Measurements from ENCODE around the gene ATP10A.
"Not testable (repeated sequence)": the region's sequence is repeated elsewhere in the genome, so short reads cannot be mapped to it uniquely, and the experiment has no call there.

The ATP10A gene

GRCh38 chr15:25882466-25882865, 19.3 kb upstream of the ATP10A start:
- no peak for DNase-seq (ENCODE audit: low read depth in 2 of 2)

- not testable (repeated sequence) for DNase-seq (ENCODE audit: low read depth in 2 of 2)
Measured at GRCh38 chr15:25880877-25881276, 17.8 kb upstream of the ATP10A start.

GRCh38 chr15:25880411-25880810, 17.3 kb upstream of the ATP10A start:
- DNase-seq (ENCODE audit: low read depth in 2 of 2): no peak

GRCh38 chr15:25879438-25879837, 16.3 kb upstream of the ATP10A start:
- no peak for DNase-seq (ENCODE audit: low read depth in 2 of 2)

- no peak for DNase-seq (ENCODE audit: low read depth in 2 of 2)
Measured at GRCh38 chr15:25877681-25878080, 14.6 kb upstream of the ATP10A start.

- no peak for DNase-seq (ENCODE audit: low read depth in 2 of 2)
Measured at GRCh38 chr15:25876231-25877140, 13.4 kb upstream of the ATP10A start.

- no peak for DNase-seq (ENCODE audit: low read depth in 2 of 2)
Measured at GRCh38 chr15:25875566-25875965, 12.4 kb upstream of the ATP10A start.

- DNase-seq (ENCODE audit: low read depth in 2 of 2): no peak
Measured at GRCh38 chr15:25874379-25874778, 11.3 kb upstream of the ATP10A start.

GRCh38 chr15:25871403-25871802, 8.3 kb upstream of the ATP10A start:
- DNase-seq (ENCODE audit: low read depth in 2 of 2): no peak

GRCh38 chr15:25870938-25871337, 7.8 kb upstream of the ATP10A start:
- no peak for DNase-seq (ENCODE audit: low read depth in 2 of 2)

- DNase-seq (ENCODE audit: low read depth in 2 of 2): no peak
Measured at GRCh38 chr15:25869701-25870100, 6.6 kb upstream of the ATP10A start.

GRCh38 chr15:25866874-25867273, 3.7 kb upstream of the ATP10A start:
- no peak for DNase-seq (ENCODE audit: low read depth in 2 of 2)

- DNase-seq (ENCODE audit: low read depth in 2 of 2): no peak
Measured at GRCh38 chr15:25866251-25866650, 3.1 kb upstream of the ATP10A start.

- DNase-seq (ENCODE audit: low read depth in 2 of 2): no peak
Measured at GRCh38 chr15:25864966-25865365, 1.8 kb upstream of the ATP10A start.

- no peak for DNase-seq (ENCODE audit: low read depth in 2 of 2)
Measured at GRCh38 chr15:25863968-25864580, 947 bp upstream of the ATP10A start.

- DNase-seq (ENCODE audit: low read depth in 2 of 2): no peak
Measured at GRCh38 chr15:25862472-25863110, 536 bp downstream of the ATP10A start.

GRCh38 chr15:25862071-25862471, 1.1 kb downstream of the ATP10A start:
- no peak for DNase-seq (ENCODE audit: low read depth in 2 of 2)

- DNase-seq (ENCODE audit: low read depth in 2 of 2): no peak
Measured at GRCh38 chr15:25860885-25861866, 2.0 kb downstream of the ATP10A start.

GRCh38 chr15:25859838-25860645, 3.1 kb downstream of the ATP10A start:
- no peak for DNase-seq (ENCODE audit: low read depth in 2 of 2)

GRCh38 chr15:25858952-25859760, 4.0 kb downstream of the ATP10A start:
- DNase-seq (ENCODE audit: low read depth in 2 of 2): no peak

Data from stimulated activated CD8-positive, alpha-beta memory T cell treated with anti-CD3 and anti-CD28 coated beads, Interleukin-7, amount 100 ng/mL, for 1 hour (primary cell).